ENCODE results near the gene CPE.

DNA sequence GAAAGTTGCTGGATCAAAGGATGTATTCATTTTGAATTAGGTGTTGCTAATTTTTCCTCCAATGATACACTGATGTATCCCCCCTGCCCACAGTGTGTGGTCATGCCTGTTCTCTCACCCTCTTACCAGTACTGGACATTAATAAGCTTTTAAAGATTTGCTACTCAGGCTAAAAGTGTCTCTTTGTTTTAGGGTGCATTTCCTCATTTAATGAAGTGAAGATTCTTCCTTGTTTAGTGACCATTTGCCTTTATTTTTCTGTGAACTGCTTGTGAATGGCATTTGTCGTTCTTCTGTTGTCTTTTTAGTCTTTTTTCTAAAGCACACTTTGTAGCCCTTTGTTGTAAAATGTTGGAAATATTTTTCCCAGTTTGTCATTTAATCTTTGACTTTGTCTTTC, 46.3 kb upstream of the CPE start:
- TF ChIP-seq, protein P1, sequence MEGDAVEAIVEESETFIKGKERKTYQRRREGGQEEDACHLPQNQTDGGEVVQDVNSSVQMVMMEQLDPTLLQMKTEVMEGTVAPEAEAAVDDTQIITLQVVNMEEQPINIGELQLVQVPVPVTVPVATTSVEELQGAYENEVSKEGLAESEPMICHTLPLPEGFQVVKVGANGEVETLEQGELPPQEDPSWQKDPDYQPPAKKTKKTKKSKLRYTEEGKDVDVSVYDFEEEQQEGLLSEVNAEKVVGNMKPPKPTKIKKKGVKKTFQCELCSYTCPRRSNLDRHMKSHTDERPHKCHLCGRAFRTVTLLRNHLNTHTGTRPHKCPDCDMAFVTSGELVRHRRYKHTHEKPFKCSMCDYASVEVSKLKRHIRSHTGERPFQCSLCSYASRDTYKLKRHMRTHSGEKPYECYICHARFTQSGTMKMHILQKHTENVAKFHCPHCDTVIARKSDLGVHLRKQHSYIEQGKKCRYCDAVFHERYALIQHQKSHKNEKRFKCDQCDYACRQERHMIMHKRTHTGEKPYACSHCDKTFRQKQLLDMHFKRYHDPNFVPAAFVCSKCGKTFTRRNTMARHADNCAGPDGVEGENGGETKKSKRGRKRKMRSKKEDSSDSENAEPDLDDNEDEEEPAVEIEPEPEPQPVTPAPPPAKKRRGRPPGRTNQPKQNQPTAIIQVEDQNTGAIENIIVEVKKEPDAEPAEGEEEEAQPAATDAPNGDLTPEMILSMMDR (IDR thresholded peaks at IDR 0.05), result no peak
- TF ChIP-seq POLR2A (IDR thresholded peaks at IDR 0.05), result no peak
